ENCODE data around the gene UBA7. TPM values are rescaled to one million over a fixed set of nuclear protein-coding genes. Genes with fewer than 3 reads are reported as not detected.
A peak's percentile ranks its signal among the peaks of the same experiment; 100 is the strongest.

UBA7 gene
- total RNA-seq, 4 donors from 2014 or later = 16.2 to 62.7 (median 31.1) TPM

DNA sequence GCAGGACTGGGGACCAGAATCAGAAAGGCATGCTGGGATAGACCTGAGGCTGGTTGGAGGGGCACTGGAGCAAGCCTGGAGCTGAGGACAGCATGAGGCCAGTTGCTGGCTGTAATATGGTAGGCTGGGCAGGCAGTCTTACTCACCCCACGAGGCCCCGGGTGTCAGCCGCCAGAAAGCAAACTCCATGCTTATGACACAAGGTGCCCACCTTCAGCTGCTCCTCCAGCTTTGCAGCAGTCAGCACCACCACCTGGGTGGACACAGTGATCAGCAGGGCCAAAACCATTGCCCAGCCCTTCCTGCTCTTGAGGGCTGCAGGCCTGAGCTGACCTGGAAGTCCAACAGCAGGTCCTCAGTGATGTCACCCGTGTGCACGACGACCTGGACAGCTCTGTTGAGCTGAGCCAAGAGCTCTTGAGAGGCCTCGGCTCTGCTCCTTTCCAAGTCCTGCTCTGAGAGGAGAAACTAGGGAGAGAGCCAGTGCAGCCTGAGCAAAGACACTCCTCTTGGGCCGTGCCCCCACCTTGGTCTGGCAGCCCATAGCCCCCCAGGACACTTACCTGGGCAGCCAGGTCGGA lies 747 bp downstream of the UBA7 start:
- no peaks in the 10 kb centered on the region for H3K9me3 ChIP-seq
- H3K27ac ChIP-seq = peak overlapping the region in 3 of 4 donors; percentile 81 to 84 (median 83)
- H3K4me3 ChIP-seq = peak overlapping the region; percentile 39 to 56
- peak; percentile 8 for ATAC-seq
- no CpG with 5 or more reads among the region's 9 CpGs for WGBS, 2 donors (ENCODE audit: low coverage in 1 of 2)
- peaks cover 0 to 48% (median 14%) of the 10 kb centered on the region in 3 donors for H3K4me1 ChIP-seq
- peaks cover 0 to 44% of the 10 kb centered on the region in 2 donors for H3K36me3 ChIP-seq
- TF ChIP-seq, protein P1, sequence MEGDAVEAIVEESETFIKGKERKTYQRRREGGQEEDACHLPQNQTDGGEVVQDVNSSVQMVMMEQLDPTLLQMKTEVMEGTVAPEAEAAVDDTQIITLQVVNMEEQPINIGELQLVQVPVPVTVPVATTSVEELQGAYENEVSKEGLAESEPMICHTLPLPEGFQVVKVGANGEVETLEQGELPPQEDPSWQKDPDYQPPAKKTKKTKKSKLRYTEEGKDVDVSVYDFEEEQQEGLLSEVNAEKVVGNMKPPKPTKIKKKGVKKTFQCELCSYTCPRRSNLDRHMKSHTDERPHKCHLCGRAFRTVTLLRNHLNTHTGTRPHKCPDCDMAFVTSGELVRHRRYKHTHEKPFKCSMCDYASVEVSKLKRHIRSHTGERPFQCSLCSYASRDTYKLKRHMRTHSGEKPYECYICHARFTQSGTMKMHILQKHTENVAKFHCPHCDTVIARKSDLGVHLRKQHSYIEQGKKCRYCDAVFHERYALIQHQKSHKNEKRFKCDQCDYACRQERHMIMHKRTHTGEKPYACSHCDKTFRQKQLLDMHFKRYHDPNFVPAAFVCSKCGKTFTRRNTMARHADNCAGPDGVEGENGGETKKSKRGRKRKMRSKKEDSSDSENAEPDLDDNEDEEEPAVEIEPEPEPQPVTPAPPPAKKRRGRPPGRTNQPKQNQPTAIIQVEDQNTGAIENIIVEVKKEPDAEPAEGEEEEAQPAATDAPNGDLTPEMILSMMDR (IDR thresholded peaks at IDR 0.05) = no peak
- no peak for TF ChIP-seq EP300 (IDR thresholded peaks at IDR 0.05)
- TF ChIP-seq POLR2A (IDR thresholded peaks at IDR 0.05) = no peak
- TF ChIP-seq POLR2AphosphoS5 (IDR thresholded peaks at IDR 0.05) = no peak
- no peaks in the 10 kb centered on the region for H3K27me3 ChIP-seq

- no peak for ATAC-seq
- WGBS, 2 donors (ENCODE audit: low coverage in 1 of 2) = 68% methylated on average over 12 of the region's 13 CpGs; no CpG with 5 or more reads in 1 of the 2 donors
- TF ChIP-seq POLR2AphosphoS5 (IDR thresholded peaks at IDR 0.05) (no peak), POLR2A (IDR thresholded peaks at IDR 0.05) (no peak), EP300 (IDR thresholded peaks at IDR 0.05) (no peak)
- TF ChIP-seq, protein P1 (IDR thresholded peaks at IDR 0.05) = no peak
- Histone ChIP-seq H3K27ac (peak overlapping the region in 3 of 4 donors; percentile 60 to 94 (median 93)), H3K4me3 (no peak overlapping the region), H3K36me3 (peaks cover 0 to 50% of the 10 kb centered on the region in 2 donors), H3K4me1 (peaks cover 4 to 70% (median 45%) of the 10 kb centered on the region in 3 donors), H3K27me3 (no peaks in the 10 kb centered on the region), H3K9me3 (no peaks in the 10 kb centered on the region)
Observed at GRCh38 chr3:49807431-49808114, 6.2 kb downstream of the UBA7 start.

GRCh38 chr3:49806850-49807249 lies 6.9 kb downstream of the UBA7 start:
- H3K4me1 ChIP-seq = peaks cover 4 to 69% (median 40%) of the 10 kb centered on the region in 3 donors
- no peak for ATAC-seq

DNA sequence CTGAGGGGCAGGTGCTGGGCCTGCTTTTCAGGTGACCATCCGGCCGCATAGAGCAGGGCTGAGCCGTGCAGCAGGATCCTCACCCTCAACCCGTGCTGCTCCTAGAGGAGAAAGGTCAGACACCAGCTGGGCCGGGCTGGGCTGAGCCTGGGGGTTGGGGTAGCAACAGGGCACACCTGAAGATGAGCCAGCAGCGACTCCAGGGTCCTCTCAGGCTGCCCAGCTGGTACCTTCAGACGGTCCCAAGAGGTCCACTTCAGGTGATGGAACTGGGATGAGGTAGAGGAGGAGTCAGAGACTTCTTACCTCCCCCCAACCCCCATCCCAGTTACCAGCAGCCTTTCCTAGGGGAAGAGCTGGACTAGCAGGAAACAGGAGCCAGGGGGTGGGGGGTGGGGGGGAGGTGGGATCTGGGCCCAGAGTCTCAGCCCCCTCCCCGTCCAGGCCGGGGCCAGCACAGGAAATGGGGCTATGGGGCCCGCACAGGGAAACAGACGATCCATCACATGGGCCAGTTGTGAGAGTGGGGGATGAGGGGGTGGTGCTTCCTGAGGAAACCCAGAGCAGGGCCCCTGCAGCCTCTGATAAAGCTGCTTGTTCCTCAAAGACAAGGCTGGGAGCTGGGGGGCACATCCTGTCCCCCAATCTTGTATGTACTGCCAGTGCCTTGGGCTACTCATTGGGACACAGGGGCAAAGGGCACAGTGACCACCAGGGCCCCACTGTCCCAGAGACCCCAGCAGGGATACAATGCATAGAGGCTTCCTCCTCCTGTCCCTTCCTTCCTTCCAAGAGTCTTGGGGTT lies 7.7 kb downstream of the UBA7 start:
- Histone ChIP-seq H3K4me3 (peak overlapping the region in 1 of 2 donors; percentile 9), H3K9me3 (no peaks in the 10 kb centered on the region), H3K27ac (peak overlapping the region; percentile 55 to 95 (median 94)), H3K27me3 (no peaks in the 10 kb centered on the region), H3K4me1 (peaks cover 4 to 62% (median 40%) of the 10 kb centered on the region in 3 donors), H3K36me3 (peaks cover 0 to 37% of the 10 kb centered on the region in 2 donors)
- TF ChIP-seq EP300 (IDR thresholded peaks at IDR 0.05) (no peak), POLR2A (IDR thresholded peaks at IDR 0.05) (peak in 1 of 2 donors; percentile 2)
- 0 to 27% methylated on average over 1 to 3 of the region's 11 CpGs for WGBS, 2 donors (ENCODE audit: low coverage in 1 of 2)
- ATAC-seq = no peak

More at GRCh38 chr3:49806850-49807249, 6.9 kb downstream of the UBA7 start:
- no peaks in the 10 kb centered on the region for H3K27me3 ChIP-seq
- no peak overlapping the region for H3K4me3 ChIP-seq
- peaks cover 0 to 44% of the 10 kb centered on the region in 2 donors for H3K36me3 ChIP-seq
- TF ChIP-seq, protein P1 (IDR thresholded peaks at IDR 0.05) = no peak
- no peak for TF ChIP-seq EP300 (IDR thresholded peaks at IDR 0.05)
- TF ChIP-seq POLR2A (IDR thresholded peaks at IDR 0.05) = no peak
- no peak for TF ChIP-seq POLR2AphosphoS5 (IDR thresholded peaks at IDR 0.05)
- 71% methylated on average over 1 of the region's 2 CpGs; no CpG with 5 or more reads in 1 of the 2 donors for WGBS, 2 donors (ENCODE audit: low coverage in 1 of 2)
- H3K9me3 ChIP-seq = no peaks in the 10 kb centered on the region
- peak overlapping the region in 3 of 4 donors; percentile 93 to 95 (median 94) for H3K27ac ChIP-seq

GRCh38 chr3:49805367-49805782 lies 8.4 kb downstream of the UBA7 start:
- peak; percentile 52 for ATAC-seq
- Histone ChIP-seq H3K4me3 (peak overlapping the region in 1 of 2 donors; percentile 91), H3K4me1 (peaks cover 4 to 59% (median 40%) of the 10 kb centered on the region in 3 donors)

More at GRCh38 chr3:49805367-49805782, 8.4 kb downstream of the UBA7 start:
- Histone ChIP-seq H3K9me3 (no peaks in the 10 kb centered on the region), H3K27me3 (no peaks in the 10 kb centered on the region), H3K27ac (peak overlapping the region; percentile 55 to 95 (median 94)), H3K36me3 (peaks cover 0 to 29% of the 10 kb centered on the region in 2 donors)
- 20% methylated on average over 2 of the region's 3 CpGs; no CpG with 5 or more reads in 1 of the 2 donors for WGBS, 2 donors (ENCODE audit: low coverage in 1 of 2)
- TF ChIP-seq POLR2AphosphoS5 (IDR thresholded peaks at IDR 0.05) (peak; percentile 57), POLR2A (IDR thresholded peaks at IDR 0.05) (no peak), EP300 (IDR thresholded peaks at IDR 0.05) (no peak)
- TF ChIP-seq, protein P1 (IDR thresholded peaks at IDR 0.05) = no peak
